HG03066 (cell line): ENCODE data around the gene TMEM179.

Experiments
- ATAC-seq: cut with Tn5 transposase; IDR thresholded peaks from one replicate; pipeline ENCODE4 v1.9.1; 2021; ENCODE audit warnings: low read depth; ENCODE audit not compliant: unreplicated experiment

TMEM179 gene

GRCh38 chr14:104573930-104574329, 30.6 kb downstream of the TMEM179 start:
- no peak for ATAC-seq

GRCh38 chr14:104572668-104573067, 31.9 kb downstream of the TMEM179 start:
- ATAC-seq: no peak

- ATAC-seq: no peak
Observed at GRCh38 chr14:104572024-104572626, 32.4 kb downstream of the TMEM179 start.

- no peak for ATAC-seq
Observed at GRCh38 chr14:104571246-104571645, 33.3 kb downstream of the TMEM179 start.

DNA sequence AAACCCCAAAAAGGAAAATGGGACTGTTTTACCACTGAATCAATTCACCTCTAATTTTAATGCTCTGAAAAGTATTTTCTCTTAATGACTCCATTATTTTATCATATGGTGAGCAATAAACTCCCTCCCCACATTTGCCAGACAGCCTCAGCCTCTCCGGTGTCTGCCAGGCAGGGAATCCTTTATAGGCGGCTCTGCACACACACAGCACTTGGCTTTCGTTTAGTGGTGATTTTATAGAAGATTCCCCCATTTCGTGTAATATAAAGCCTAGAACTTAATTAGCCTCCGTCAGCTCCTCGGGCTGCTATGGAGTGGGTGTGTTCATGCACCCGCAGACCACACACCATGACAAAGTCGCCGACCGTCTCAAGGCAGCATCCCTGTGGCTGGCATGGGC, 35.1 kb downstream of the TMEM179 start:
- no peak for ATAC-seq

GRCh38 chr14:104568620-104569019, 36.0 kb downstream of the TMEM179 start:
- no peak for ATAC-seq

DNA sequence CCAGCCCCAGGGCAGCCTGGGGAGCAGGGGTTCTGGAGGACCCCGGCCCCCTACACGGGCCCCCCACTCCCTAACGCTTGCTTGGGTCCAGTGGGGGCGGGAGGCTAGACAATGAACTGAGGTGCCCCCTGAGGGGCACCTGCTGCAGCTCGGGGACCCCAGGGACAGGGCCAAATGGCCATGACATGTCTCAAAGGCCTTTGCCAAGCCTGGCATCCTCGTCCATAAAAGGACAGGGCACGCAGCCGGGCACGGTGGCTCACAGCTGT, 36.7 kb downstream of the TMEM179 start:
- no peak for ATAC-seq

DNA sequence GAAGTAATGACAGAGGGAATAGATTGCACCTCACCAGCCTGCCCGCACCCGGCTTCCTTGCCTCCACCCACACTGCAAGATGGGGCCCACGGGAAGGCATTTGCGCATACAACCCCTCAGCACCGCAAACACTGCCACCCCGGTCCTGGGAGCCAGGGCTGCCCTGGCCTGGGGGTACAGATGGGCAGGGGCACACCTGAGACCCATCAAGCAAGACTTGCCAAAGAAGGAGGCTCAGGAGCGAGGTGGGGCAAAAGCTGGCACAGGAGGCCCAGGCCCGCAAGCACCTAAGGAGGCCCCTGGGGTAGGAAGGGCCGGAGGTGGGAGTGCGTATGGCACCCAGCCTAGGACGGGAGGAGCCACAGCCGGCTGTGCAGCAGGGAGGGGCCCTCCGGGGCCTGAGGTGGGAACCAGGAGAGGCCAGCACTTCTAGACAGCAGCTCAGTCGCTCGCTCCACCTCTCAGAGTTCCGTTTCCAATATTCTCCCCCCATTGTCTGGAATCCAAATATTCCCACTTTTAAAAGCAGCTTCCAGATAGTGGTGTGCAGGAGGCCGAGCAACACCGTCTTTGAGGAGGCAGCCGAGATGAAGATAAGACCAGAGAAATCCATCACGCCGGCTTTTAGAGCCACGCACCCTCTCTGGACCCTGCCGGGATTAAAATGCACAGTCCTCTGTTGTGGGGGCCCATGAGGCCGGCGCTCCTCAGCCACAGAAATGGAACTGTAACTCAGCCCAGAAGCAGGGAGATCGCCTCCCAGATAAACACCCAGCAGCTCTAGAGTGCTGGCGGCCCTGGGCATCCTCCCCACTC, 37.2 kb downstream of the TMEM179 start:
- ATAC-seq: no peak

DNA sequence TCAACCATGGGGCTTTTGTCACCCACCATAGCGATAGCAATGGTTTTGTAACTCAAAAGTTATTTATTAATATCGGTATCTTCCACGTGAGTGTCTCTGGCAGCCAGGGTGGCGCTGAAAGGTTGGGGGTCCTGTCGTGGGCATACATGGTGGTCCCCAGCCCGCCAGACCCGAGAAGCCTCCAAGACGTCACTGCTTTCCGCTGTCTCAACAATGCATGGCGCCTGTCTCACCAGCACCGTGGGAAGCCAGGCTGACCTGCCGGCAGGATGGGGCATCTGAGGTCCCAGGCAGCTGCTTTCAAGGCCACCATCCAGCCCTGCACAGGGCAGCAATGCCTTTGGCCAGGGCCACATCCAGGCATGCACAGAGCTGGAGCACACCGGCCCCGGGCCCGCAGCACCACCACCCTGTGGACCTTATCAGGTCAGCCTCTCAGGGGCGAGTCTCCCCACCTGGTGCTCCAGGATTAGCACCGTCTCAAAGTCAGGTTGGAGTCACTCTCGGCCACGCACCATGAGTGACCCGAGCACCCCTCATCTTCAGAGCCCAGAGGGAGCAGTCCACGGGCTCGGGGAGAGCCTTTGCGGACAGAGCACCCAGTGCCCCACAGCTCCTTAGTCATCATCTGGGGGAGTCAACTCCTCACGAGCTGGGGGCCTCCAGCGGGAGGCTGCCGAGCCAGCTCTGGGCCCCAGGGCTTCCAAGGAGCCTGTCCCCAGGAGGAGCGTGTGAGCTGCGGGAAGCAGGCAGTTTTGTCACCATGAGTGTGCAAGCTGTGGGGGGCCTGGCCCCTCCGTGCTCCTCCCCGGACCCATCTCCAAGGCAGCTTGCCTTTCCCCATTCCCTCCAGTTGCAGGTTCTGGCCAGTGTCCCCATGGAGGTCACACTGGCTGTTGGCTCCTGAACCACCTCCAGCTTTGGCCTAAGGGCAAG, 39.6 kb downstream of the TMEM179 start:
- no peak for ATAC-seq

DNA sequence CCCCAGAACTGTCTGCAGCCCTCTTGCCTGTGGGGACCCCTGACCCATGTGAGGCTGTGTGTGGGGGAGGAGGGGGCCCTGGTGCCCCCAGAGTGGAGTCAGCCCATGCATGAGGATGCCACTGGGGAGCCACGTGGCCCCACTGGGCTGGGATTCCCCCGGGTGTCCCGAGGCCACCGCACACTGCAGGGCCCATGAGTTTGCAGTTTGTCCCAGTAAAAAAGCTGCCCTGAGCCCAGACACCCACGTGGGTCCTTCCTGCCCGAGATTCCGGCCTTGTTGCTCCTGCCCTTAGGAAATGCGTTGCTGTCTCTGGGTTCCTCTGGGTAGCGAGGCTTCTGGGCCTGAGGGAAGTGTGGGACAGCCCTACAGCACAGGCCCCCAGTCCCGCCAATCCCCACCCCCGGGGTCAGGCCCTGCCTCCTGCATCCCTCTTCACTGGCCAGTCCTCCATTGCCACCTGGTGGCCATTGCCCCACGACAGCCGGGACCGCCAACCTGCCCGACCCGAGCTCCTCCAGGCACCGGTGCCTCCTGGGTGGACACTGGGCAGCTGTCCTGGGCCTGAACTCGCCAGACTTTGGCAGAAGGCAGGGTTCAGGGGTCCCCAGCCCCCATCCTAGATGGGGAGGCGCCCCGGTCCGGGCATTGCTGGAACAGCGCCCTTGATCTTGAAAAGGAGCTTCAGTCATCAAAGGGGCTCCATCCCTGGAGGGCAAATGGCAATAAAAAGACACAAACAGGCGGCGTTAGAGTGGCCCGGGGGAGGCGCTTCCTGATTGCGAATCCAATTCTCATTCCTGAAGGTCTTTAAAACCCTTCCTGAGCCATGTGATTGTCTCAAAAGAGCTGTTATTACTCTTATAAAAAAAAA, 40.6 kb downstream of the TMEM179 start:
- ATAC-seq: no peak

DNA sequence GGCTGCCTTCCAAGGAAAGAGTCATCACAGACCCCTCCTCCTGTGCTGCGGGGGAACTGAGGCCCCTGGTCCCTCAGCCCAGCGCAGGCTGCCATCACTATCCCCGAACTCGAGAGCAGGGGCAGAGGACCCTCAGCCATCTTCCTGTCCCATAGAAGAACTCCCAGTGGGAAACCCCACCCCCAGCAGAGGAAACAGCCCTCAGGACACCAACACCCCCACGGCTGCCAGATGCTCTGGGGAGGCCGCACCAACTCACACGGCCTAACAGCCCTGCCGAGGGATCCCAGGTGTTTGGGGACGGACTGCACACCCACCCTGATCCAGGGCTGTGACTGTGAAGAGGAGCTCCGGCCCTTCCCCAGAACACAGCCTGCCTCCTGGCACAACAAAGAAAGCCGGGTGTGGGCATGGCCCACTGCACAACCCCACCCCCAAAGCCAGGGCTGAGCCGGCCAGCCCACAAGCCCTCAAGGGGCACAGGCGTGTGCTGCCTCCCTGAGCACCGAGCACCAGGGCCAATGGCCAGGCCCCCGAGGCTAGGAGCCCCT, 41.3 kb downstream of the TMEM179 start:
- ATAC-seq: no peak

DNA sequence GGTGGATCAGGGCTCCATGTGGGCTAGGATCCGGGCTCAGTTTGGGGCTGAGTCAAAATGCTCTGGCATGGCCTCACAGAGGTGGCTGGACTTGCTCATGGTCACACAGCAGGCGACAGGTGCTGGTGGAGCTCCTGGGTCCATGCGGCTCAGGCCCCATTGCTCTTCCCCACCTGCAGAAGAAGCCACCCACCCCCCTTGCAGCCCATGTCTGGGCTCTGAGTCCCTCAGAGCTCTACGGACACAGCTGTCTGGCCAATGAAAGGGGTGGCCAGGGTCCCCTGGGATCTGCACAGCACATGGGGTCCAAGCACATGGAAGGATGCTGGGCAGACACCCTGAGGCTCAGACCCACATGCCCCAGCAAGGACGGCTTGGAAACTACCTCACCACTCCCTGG, 42.0 kb downstream of the TMEM179 start:
- ATAC-seq: no peak

DNA sequence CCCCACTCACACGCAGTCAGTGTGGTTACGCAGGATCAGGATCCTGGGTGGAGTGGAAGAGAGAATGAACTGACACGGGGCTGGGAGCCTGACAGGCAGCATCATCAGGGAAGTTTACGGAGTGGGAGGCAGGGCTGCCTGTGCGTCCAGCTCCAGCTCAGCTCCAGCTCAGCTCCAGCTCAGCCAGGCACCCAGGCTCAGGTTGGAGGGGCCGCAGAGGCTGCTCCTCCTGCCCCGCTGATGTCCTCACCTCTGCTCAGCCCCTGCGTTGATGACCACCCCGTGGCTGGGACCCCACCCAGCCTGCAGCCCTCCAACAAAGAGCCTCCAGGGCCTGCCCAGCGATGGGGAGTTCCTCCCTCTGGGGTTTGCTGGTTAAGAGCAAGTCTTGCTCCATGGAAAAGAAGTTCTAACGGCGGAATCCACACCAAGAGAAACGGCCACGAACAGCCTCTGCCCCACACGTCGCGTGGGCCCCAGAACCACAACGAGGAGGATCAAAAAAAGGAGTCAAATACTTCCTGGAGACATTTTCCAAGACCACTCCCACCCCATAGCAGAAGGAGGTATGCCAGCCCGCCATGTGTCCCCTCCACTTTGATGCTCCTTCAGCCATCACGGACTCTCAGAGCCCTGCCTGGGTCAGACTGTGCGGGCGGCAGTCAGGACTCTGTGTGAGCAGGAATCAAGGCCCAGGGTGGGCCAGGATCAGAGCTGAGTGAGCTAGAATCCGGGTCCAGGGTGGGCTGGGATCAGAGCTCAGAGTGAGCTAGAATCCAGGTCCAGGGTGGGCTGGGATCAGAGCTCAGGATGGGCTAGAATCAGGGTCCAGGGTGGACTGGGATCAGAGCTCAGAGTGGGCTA, 42.7 kb downstream of the TMEM179 start:
- ATAC-seq: no peak

DNA sequence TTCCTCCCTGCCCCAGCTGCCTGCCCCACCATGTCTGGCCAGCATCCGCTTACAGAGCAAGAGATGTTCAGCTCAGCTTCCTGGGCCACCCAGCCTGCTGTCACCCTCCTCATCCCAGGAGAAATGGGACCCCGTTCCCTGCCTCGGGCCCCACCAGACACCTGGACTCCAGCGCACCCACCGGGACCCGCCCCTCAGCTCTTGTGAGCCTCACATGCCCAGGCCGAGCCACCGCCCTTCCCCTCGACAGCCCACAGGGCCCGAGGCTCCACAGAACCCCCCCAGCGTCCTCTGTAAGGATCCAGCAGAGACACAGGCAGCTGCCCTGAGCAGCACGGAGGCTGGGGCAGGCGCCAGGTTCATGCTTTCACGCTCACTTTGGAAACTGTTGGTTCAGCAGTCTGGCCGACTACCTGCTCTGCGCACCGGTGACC, 43.4 kb downstream of the TMEM179 start:
- ATAC-seq: no peak

GRCh38 chr14:104560586-104560945, 44.0 kb downstream of the TMEM179 start:
- ATAC-seq: no peak

DNA sequence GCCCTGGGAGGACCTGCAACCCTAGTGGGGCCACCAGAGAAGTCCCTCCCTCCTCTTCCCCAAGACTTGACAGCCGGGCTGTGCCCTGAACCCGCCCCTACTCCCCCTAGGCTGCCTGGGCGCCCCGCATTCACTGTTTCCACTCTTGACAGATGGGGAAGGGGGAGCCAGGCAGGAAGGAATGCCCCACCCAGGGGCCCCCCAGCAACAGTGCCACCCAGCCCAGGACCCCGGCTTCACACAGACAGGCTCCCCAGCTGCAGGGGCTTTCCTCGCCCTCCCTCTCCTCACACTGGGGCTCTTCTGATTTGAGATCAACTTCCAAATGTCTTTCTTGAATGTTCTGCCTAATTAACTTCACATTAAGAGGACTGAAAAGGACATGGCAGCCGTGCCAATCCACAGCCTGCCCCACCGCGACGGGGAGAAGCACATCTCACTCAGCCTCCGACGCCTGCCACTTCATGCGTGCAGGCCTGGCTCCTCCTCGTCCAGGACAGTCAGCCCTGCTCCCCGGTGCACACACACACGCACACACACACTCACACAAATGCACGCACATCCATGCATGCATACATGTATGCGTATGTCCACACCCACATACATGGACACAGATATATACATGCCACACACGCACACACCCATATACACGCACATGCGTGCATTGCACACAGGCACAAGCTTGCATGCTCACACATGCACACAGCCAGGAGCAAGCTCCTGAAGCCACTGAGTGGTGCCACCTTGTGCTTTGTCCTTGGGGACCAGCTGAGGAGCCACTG, 44.6 kb downstream of the TMEM179 start:
- ATAC-seq: no peak

GRCh38 chr14:104559028-104559803, 45.4 kb downstream of the TMEM179 start:
- no peak for ATAC-seq
